GM21825 (cell line): ENCODE measurements around the gene FUBP1.
A peak's percentile ranks its signal among the peaks of the same experiment; 100 is the strongest.
"Not testable (repeated sequence)": the region's sequence is repeated elsewhere in the genome, so short reads cannot be mapped to it uniquely, and the experiment has no call there.

Experiments used
- ATAC-seq: cut with Tn5 transposase; IDR thresholded peaks from one replicate; pipeline ENCODE4 v1.9.1; 2021; ENCODE audit warnings: mild to moderate bottlenecking, moderate library complexity; ENCODE audit not compliant: unreplicated experiment

FUBP1 gene

DNA sequence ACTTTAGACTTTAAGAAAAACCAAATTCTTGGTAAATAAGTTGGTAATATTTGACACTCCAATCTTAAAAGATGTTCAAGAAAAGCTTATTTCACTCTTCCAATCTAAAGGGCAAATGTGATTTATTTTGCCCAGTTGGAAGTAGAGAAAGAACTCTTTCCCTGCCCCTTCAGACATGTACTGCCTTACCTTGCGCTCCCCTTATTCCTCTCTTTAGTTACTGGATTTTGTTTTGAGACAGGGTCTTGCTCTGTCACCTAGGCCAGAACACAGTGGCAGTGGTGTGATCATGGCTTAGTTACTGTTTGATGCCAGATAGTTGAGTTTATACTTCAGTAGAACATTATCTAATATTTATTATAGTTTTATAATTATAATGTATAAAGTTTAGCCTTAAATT is 27.5 kb downstream of the FUBP1 start:
- ATAC-seq: no peak

DNA sequence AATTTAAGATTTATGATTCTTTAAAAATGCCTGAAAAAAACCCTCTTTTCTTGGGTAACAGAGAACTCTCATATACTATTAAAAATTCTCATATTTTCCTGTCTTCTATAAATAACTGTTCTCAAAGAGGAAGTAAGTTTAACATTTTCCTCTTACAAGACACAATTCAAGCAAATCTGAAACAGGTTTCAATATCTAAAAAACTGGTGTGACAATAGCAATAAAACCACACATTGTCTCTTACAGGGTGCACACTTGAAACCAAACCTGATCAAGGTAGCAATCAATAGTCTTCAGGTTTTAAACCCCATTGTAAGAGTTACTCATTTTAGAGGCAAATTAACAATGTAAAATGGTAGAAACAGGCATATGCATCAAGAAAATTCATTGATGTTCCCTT is 28.0 kb downstream of the FUBP1 start:
- peak; percentile 65 for ATAC-seq

DNA sequence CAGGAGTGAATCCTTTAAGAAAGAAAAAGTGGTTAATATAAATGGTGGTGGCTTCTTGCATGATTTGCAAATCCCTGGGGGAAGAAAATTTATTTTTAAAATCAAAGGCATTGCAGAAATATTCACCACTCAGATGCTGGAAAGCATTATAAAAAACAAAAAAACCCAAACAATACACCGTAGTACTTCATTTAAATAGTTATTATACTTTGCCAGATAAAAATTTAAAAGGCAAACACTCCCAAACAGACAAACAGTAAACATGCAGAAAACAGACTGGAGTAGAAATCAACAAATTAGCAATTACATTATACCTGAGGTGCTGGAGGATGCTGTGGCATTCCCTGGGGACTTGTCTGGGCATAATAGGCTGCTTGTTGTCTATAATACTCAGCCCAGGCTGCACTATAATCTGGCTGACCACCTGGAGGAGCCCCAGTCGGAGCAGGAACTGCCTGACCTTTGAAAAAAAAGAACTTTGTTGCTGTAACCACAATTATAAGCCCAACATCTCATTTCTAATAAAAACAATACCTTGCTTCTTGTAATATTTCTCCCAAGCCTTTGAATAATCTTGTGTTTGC is 29.9 kb downstream of the FUBP1 start:
- no peak for ATAC-seq

GRCh38 chr1:77945345-77945744 is 33.5 kb downstream of the FUBP1 start:
- no peak for ATAC-seq

DNA sequence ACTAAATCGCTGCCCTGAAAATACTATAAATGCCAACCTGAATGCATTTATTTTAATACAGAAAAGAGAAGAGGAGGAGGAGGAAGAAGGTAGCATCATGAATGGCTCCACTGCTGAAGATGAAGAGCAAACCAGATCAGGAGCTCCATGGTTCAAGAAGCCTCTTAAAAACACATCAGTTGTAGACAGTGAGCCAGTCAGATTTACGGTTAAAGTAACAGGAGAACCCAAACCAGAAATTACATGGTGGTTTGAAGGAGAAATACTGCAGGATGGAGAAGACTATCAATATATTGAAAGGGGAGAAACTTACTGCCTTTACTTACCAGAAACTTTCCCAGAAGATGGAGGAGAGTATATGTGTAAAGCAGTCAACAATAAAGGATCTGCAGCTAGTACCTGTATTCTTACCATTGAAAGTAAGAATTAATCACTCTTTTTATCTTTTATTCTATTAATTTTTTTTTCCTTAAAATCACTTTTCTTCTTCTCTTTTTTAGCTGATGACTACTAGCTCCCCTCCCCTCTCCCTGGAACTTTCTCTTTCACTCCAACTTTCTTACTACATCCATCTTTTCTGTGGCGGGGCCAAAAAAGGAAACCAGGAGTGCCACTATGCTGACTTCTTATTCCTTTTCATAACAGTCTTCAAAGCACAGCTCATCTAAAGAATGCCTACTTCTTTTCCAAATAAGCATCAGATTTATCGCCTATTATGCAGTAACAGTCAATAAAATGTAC is 36.3 kb downstream of the FUBP1 start:
- ATAC-seq: no peak

DNA sequence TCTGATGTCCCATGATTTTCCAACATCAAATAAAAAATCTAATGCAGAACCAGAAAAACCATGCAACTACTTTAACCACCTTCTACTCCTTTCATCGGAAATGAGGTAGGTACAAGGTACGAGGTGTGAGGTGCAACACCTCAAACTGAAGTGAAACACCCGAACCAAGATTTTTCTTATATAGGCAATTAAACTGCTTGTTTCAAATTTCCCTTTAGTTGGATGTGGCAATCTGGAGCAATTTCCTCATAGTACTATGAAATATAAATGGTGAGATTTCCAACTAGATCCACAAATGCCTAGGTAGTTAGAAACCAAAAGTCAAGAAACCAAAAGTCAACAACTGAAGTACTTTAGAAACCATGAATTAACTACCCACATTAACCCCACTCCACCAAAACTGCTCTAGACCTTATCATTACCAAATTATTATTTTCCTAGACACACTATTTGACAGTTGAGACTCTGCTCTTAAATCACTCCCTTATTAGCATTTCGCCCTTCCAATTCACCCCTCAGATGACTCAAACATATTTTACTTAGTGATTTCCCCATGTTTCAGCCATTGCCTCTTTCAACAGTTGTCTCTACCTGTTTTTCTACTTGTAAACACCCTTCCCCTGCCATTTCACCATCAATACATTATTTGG is 37.8 kb downstream of the FUBP1 start:
- no peak for ATAC-seq

GRCh38 chr1:77938651-77939050 is 40.2 kb downstream of the FUBP1 start:
- no peak for ATAC-seq

- no peak for ATAC-seq
Measured at GRCh38 chr1:77929806-77930205, 49.1 kb downstream of the FUBP1 start.

DNA sequence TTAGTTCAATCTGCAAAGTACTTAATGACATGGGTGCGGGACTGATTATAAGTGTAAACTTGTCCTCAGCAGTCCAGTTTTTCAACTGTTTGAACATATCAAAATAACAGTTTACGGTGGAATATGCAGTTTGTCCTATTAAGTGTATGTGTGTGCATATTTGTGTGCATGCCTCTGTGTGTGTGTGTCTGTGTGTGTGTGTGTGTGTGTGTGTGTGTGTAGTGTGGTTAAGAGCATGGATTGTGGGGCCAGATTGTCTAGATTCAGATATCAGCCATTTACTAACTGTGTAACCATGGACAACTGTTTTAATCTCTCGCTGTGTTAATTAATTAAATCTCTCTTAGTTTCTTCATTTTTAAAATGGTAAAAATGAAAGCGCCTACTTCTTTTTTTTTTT is 51.5 kb downstream of the FUBP1 start:
- ATAC-seq: no peak

DNA sequence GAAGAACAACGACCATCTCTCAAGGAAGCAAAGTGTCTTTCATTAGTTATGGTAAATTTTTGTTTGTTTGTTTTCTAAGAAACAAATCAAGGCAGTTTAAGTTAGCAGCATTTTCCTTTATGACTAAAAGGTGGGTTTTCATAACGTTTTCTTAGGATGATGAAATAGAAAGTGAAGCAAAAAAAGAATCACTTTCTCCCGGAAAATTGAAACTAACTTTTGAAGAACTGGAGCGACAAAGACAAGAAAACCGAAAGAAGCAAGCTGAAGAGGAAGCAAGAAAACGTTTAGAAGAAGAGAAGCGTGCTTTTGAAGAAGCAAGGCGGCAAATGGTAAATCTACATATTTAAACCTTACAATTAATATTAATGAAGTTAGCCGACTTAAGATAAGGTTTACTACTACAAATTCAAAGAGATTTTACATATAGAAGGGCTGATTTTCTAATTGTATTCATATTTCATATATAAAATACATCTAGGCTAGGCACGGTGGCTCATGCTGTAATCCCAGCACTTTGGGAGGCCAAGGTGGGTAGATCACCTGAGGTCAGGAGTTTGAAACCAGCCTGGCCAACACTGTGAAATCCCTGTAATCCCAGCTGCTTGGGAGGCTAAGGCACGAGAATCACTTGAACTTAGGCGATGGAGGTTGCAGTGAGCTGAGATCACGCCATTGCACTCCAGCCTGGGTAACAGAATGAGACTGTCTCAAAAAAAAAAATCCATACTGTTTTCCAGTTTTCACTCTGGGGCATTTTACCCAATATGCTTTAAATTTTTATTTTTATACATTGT is 52.1 kb downstream of the FUBP1 start:
- no peak for ATAC-seq

- ATAC-seq: no peak
Measured at GRCh38 chr1:77925956-77926355, 52.9 kb downstream of the FUBP1 start.

- ATAC-seq: no peak
Measured at GRCh38 chr1:77925518-77925917, 53.4 kb downstream of the FUBP1 start.

- not testable (repeated sequence) for ATAC-seq
Measured at GRCh38 chr1:77918918-77919317, 60.0 kb downstream of the FUBP1 start.

DNA sequence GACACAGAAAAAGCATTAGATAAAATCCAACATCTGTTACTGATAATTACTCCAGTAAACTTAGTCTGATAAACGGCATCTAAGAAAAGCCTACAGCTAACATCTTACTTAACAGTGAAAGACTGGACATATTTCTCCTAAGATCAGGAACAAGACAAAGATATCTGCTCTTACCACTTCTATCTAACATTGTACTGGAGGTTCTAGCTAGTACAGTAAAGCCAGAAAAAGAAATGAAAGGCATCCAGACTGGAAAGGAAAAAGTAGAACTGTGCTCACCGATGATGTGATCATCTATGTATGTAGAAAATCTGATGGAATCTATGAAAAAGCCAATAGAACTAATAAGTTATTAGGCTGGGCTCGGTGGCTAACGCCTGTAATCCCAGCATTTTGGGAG is 68.8 kb downstream of the FUBP1 start:
- no peak for ATAC-seq

GRCh38 chr1:77906624-77907023 is 72.2 kb downstream of the FUBP1 start:
- no peak for ATAC-seq

- no peak for ATAC-seq
Measured at GRCh38 chr1:77906019-77906545, 72.8 kb downstream of the FUBP1 start.

GRCh38 chr1:77905603-77906002 is 73.3 kb downstream of the FUBP1 start:
- ATAC-seq: no peak

DNA sequence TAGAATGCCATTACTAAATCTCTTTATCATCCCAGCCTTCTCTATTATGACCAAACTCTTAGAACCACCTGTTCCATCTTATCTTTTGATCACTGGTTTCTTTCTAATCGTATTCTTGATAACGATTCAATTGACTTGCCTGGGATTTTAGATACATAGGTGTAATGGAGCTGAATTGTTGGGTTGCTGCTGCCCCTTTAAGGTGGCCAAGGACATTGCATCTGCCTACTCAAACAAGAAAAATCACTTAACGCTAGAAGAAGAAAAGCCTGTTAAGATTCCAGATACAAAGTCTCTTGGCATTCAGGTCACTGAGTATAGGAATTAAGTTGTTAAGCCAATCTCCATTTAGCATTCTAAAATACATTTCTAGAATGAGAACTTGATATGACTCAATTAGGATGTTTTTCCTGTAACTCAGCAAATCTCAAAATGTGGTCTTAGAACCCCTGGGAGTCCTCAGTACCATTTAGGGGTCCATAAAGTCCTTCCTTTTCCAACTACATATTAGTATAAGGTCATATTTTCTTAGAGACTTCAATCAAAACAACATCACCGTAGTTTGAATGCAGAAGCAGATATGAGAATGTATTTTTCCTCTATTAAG is 78.1 kb downstream of the FUBP1 start:
- no peak for ATAC-seq

GRCh38 chr1:77899647-77900320 is 79.1 kb downstream of the FUBP1 start:
- ATAC-seq: no peak
